ENCODE results near the gene TMEM59.
"Not testable (repeated sequence)": the region's sequence is repeated elsewhere in the genome, so short reads cannot be mapped to it uniquely, and the experiment has no call there.

Gene TMEM59

DNA sequence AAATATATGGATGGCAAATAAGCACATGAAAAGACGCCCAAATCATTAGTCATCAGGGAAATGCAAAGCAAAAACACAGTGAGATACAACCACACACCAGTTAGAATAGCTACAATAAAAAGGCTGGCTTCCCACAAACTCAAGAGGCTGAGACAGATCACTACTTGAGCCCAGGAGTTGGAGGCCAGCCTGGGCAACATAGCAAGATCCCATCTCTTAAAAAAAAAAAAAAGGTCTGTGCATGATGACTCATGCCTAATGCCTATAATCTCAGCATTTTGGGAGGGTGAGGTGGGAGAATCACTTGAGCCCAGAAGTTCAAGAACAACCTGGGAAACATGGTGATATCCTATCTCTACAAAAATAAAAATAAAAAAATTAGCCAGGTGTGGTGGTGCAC lies 54.8 kb downstream of the TMEM59 start:
- WGBS (ENCODE audit: extremely low coverage, insufficient coverage, insufficient read length), result no CpG with 5 or more reads among the region's 1 CpG
- Histone ChIP-seq H2BK12ac (ENCODE audit: low read length) (no peak overlapping the region), H3K9ac (ENCODE audit: low read length) (no peak overlapping the region), H2BK120ac (ENCODE audit: insufficient read depth, low read length, poor library complexity) (no peak overlapping the region), H4K12ac (ENCODE audit: low read depth, low read length) (no peak overlapping the region), H2AK5ac (ENCODE audit: low read length) (no peak overlapping the region), H2BK5ac (ENCODE audit: low read depth, low read length, poor library complexity) (no peak overlapping the region), H3K9me3 (ENCODE audit: insufficient read depth, low read depth, low read length) (no peaks in the 10 kb centered on the region), H3K27me3 (ENCODE audit: insufficient read depth, low read length) (no peaks in the 10 kb centered on the region), H2AFZ (ENCODE audit: insufficient read depth, low read length, poor library complexity) (no peak overlapping the region), H4K8ac (ENCODE audit: low read depth, low read length) (no peak overlapping the region), H3K79me1 (ENCODE audit: low read length) (no peaks in the 10 kb centered on the region), H3K4me2 (ENCODE audit: low read length) (no peak overlapping the region), H3K4me1 (ENCODE audit: control insufficient read depth in 1 of 2, insufficient read depth in 2 of 2, low read length in 2 of 2) (no peaks in the 10 kb centered on the region), H3K36me3 (ENCODE audit: control insufficient read depth in 1 of 2, insufficient read depth in 2 of 2, low read length in 2 of 2) (no peaks in the 10 kb centered on the region), H3K18ac (ENCODE audit: low read length) (no peak overlapping the region), H3K4ac (ENCODE audit: low read depth, low read length) (no peak overlapping the region), H3K27ac (ENCODE audit: low read depth, low read length) (no peak overlapping the region), H3K4me3 (ENCODE audit: low read depth, low read length) (no peak overlapping the region), H4K91ac (ENCODE audit: low read depth, low read length) (no peak overlapping the region), H3K14ac (ENCODE audit: low read length) (no peak overlapping the region), H3K23ac (ENCODE audit: low read length) (no peak overlapping the region), H3K79me2 (ENCODE audit: control insufficient read depth, insufficient read depth, low read length, poor library complexity) (no peaks in the 10 kb centered on the region)
- no peak for DNase-seq

DNA sequence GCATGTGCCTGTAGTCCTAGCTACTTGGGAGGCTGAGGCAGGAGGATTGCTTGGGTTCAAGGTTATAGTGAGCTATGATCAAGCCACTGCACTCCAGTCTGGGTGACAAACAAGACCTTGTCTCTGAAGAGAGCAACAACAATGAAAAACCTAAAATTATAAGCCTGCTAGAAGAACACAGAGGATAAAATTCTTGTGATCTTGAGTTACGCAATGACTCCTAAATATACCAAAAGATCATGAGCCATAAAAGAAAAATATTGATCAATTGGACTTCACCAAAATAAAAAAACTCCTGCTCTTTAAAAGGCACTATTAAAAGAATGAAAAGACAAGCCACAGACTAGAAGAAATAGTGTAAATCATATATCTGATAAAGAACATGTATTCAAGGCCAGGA lies 57.3 kb downstream of the TMEM59 start:
- Histone ChIP-seq H4K8ac (ENCODE audit: low read depth, low read length) (no peak overlapping the region), H2BK120ac (ENCODE audit: insufficient read depth, low read length, poor library complexity) (no peak overlapping the region), H4K12ac (ENCODE audit: low read depth, low read length) (no peak overlapping the region), H3K79me1 (ENCODE audit: low read length) (no peaks in the 10 kb centered on the region), H3K4me1 (ENCODE audit: control insufficient read depth in 1 of 2, insufficient read depth in 2 of 2, low read length in 2 of 2) (no peaks in the 10 kb centered on the region), H3K79me2 (ENCODE audit: control insufficient read depth, insufficient read depth, low read length, poor library complexity) (no peaks in the 10 kb centered on the region), H3K9ac (ENCODE audit: low read length) (no peak overlapping the region), H2BK12ac (ENCODE audit: low read length) (no peak overlapping the region), H2AFZ (ENCODE audit: insufficient read depth, low read length, poor library complexity) (no peak overlapping the region), H3K4me3 (ENCODE audit: low read depth, low read length) (no peak overlapping the region), H3K18ac (ENCODE audit: low read length) (no peak overlapping the region), H4K91ac (ENCODE audit: low read depth, low read length) (no peak overlapping the region), H2AK5ac (ENCODE audit: low read length) (no peak overlapping the region), H2BK5ac (ENCODE audit: low read depth, low read length, poor library complexity) (no peak overlapping the region), H3K4ac (ENCODE audit: low read depth, low read length) (no peak overlapping the region), H3K23ac (ENCODE audit: low read length) (no peak overlapping the region), H3K36me3 (ENCODE audit: control insufficient read depth in 1 of 2, insufficient read depth in 2 of 2, low read length in 2 of 2) (no peaks in the 10 kb centered on the region), H3K9me3 (ENCODE audit: insufficient read depth, low read depth, low read length) (peaks cover 4% of the 10 kb centered on the region), H3K14ac (ENCODE audit: low read length) (no peak overlapping the region), H3K27ac (ENCODE audit: low read depth, low read length) (no peak overlapping the region), H3K4me2 (ENCODE audit: low read length) (no peak overlapping the region), H3K27me3 (ENCODE audit: insufficient read depth, low read length) (no peaks in the 10 kb centered on the region)
- WGBS (ENCODE audit: extremely low coverage, insufficient coverage, insufficient read length), result no CpG with 5 or more reads among the region's 1 CpG
- DNase-seq, result no peak

DNA sequence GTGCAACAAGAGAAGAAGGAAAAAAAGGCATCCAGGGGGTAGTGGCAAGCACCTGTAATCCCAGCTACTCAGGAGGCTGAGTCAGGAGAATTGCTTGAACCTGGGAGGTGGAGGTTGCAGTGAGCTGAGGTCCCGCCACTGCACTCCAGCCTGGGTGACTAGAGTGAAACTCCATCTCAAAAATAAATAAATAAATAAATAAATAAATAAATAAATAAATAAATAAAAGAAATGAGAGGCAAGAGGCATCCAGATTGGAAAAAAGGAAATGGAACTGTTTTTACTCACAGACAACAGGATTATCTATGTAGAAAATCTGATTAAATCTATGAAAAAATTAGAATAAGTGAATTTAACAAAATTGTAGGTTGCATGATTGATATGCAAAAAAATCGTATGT lies 58.5 kb downstream of the TMEM59 start:
- H3K79me2 ChIP-seq (ENCODE audit: control insufficient read depth, insufficient read depth, low read length, poor library complexity); H3K4me1 ChIP-seq (ENCODE audit: control insufficient read depth in 1 of 2, insufficient read depth in 2 of 2, low read length in 2 of 2); H4K8ac ChIP-seq (ENCODE audit: low read depth, low read length); H4K91ac ChIP-seq (ENCODE audit: low read depth, low read length); H2AFZ ChIP-seq (ENCODE audit: insufficient read depth, low read length, poor library complexity); H3K27ac ChIP-seq (ENCODE audit: low read depth, low read length); H3K4me3 ChIP-seq (ENCODE audit: low read depth, low read length); H3K18ac ChIP-seq (ENCODE audit: low read length); H3K9me3 ChIP-seq (ENCODE audit: insufficient read depth, low read depth, low read length); H2AK5ac ChIP-seq (ENCODE audit: low read length); DNase-seq; H3K4me2 ChIP-seq (ENCODE audit: low read length); H3K4ac ChIP-seq (ENCODE audit: low read depth, low read length); H2BK5ac ChIP-seq (ENCODE audit: low read depth, low read length, poor library complexity); H3K79me1 ChIP-seq (ENCODE audit: low read length); H3K23ac ChIP-seq (ENCODE audit: low read length); H3K9ac ChIP-seq (ENCODE audit: low read length); H3K36me3 ChIP-seq (ENCODE audit: control insufficient read depth in 1 of 2, insufficient read depth in 2 of 2, low read length in 2 of 2); H2BK120ac ChIP-seq (ENCODE audit: insufficient read depth, low read length, poor library complexity); H4K12ac ChIP-seq (ENCODE audit: low read depth, low read length); H3K14ac ChIP-seq (ENCODE audit: low read length); H2BK12ac ChIP-seq (ENCODE audit: low read length); H3K27me3 ChIP-seq (ENCODE audit: insufficient read depth, low read length): not testable (repeated sequence)
- WGBS (ENCODE audit: extremely low coverage, insufficient coverage, insufficient read length), result no CpG with 5 or more reads among the region's 2 CpGs

DNA sequence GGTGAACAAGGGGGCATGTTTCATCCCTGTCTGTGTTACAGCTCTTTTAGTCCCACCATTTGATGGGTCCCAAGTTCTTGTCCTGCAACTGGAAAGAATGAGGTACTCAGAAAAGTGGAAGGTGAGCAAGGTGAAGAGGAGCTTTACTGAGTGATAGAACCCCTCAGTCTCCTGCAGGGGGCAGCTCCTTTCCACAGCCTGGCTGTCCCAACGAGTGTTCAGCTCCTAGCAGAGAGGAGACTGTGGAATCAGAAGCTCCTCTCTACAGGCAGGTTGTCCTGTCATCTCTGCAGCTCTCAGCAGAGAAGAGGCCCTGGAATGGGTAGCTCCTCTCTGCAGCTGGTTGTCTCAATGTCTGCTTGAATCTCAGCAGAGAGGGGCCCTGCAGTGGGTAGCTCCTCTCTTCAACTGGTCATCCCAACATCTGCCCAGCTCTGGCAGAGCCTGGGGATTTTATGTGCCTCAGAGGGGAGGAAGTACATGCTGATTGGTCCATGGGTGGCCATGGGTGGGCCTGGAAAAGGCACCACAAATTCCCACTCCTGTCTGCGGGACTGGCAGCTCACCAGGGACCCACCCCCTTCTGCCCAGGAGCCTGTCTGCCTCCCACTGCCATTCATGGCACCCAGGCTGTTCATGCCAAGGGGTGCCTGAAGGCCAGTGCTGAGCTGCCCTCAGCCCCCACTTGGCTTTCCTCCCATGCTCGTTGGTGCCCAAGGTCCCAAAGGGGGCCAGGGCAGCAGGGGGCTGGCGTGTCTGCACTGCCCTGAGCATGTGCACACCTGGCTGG lies 60.7 kb downstream of the TMEM59 start:
- no peaks in the 10 kb centered on the region for H3K79me2 ChIP-seq (ENCODE audit: control insufficient read depth, insufficient read depth, low read length, poor library complexity)
- no peak overlapping the region for H4K8ac ChIP-seq (ENCODE audit: low read depth, low read length)
- H3K4me3 ChIP-seq (ENCODE audit: low read depth, low read length), result no peak overlapping the region
- WGBS (ENCODE audit: extremely low coverage, insufficient coverage, insufficient read length), result no CpG with 5 or more reads among the region's 4 CpGs
- H3K27ac ChIP-seq (ENCODE audit: low read depth, low read length), result no peak overlapping the region
- no peak overlapping the region for H3K4ac ChIP-seq (ENCODE audit: low read depth, low read length)
- H3K79me1 ChIP-seq (ENCODE audit: low read length), result no peaks in the 10 kb centered on the region
- no peak overlapping the region for H3K23ac ChIP-seq (ENCODE audit: low read length)
- no peak overlapping the region for H3K18ac ChIP-seq (ENCODE audit: low read length)
- no peak overlapping the region for H4K12ac ChIP-seq (ENCODE audit: low read depth, low read length)
- no peak overlapping the region for H2AK5ac ChIP-seq (ENCODE audit: low read length)
- H3K4me1 ChIP-seq (ENCODE audit: control insufficient read depth in 1 of 2, insufficient read depth in 2 of 2, low read length in 2 of 2), result no peaks in the 10 kb centered on the region
- no peak overlapping the region for H3K4me2 ChIP-seq (ENCODE audit: low read length)
- H3K9ac ChIP-seq (ENCODE audit: low read length), result no peak overlapping the region
- H3K27me3 ChIP-seq (ENCODE audit: insufficient read depth, low read length), result no peaks in the 10 kb centered on the region
- H2BK120ac ChIP-seq (ENCODE audit: insufficient read depth, low read length, poor library complexity), result no peak overlapping the region
- peak in 1 of 2 donors; percentile 36 for DNase-seq
- H3K14ac ChIP-seq (ENCODE audit: low read length), result no peak overlapping the region
- no peak overlapping the region for H2AFZ ChIP-seq (ENCODE audit: insufficient read depth, low read length, poor library complexity)
- H2BK12ac ChIP-seq (ENCODE audit: low read length), result no peak overlapping the region
- H4K91ac ChIP-seq (ENCODE audit: low read depth, low read length), result no peak overlapping the region
- no peaks in the 10 kb centered on the region for H3K36me3 ChIP-seq (ENCODE audit: control insufficient read depth in 1 of 2, insufficient read depth in 2 of 2, low read length in 2 of 2)
- H2BK5ac ChIP-seq (ENCODE audit: low read depth, low read length, poor library complexity), result no peak overlapping the region
- peaks cover 4% of the 10 kb centered on the region for H3K9me3 ChIP-seq (ENCODE audit: insufficient read depth, low read depth, low read length)
